Left forelimb (tissue), 1 donor: ENCODE results near the gene INAFM2.

ENCODE experiments used
- DNase-seq: peaks from one replicate; pipeline ENCODE4 v3.0.0-alpha.2; 2018; ENCODE audit warnings: low spot score

Gene INAFM2

GRCh38 chr15:40329804-40330203 is 6.3 kb downstream of the INAFM2 start:
- no peak for DNase-seq

- no peak for DNase-seq
Measured at GRCh38 chr15:40330368-40330836, 6.9 kb downstream of the INAFM2 start.

GRCh38 chr15:40331026-40331425 is 7.5 kb downstream of the INAFM2 start:
- DNase-seq, result no peak

GRCh38 chr15:40331637-40332036 is 8.1 kb downstream of the INAFM2 start:
- no peak for DNase-seq

GRCh38 chr15:40332113-40332781 is 8.8 kb downstream of the INAFM2 start:
- no peak for DNase-seq

GRCh38 chr15:40333922-40334492 is 10.5 kb downstream of the INAFM2 start:
- no peak for DNase-seq

- no peak for DNase-seq
Measured at GRCh38 chr15:40334541-40334940, 11.0 kb downstream of the INAFM2 start.

GRCh38 chr15:40334941-40335795 is 11.7 kb downstream of the INAFM2 start:
- DNase-seq, result no peak

GRCh38 chr15:40335938-40336743 is 12.6 kb downstream of the INAFM2 start:
- no peak for DNase-seq

- no peak for DNase-seq
Measured at GRCh38 chr15:40336744-40337122, 13.2 kb downstream of the INAFM2 start.

GRCh38 chr15:40337597-40337996 is 14.1 kb downstream of the INAFM2 start:
- no peak for DNase-seq

- DNase-seq, result no peak
Measured at GRCh38 chr15:40338041-40338657, 14.7 kb downstream of the INAFM2 start.

GRCh38 chr15:40338921-40339620 is 15.6 kb downstream of the INAFM2 start:
- no peak for DNase-seq

GRCh38 chr15:40339621-40339945 is 16.1 kb downstream of the INAFM2 start:
- DNase-seq, result no peak

- no peak for DNase-seq
Measured at GRCh38 chr15:40340038-40340739, 16.7 kb downstream of the INAFM2 start.

GRCh38 chr15:40340740-40341400 is 17.4 kb downstream of the INAFM2 start, which contains the start of gene CCDC9B:
Gene CCDC9B, minus strand, starts transcription at chr15:40340939. Its CDS starts 120 bp downstream, at chr15:40340819.
- peak; percentile 78 for DNase-seq

GRCh38 chr15:40342416-40343320 is 19.2 kb downstream of the INAFM2 start:
- no peak for DNase-seq

- no peak for DNase-seq
Measured at GRCh38 chr15:40343512-40343911, 20.0 kb downstream of the INAFM2 start.

- DNase-seq, result no peak
Measured at GRCh38 chr15:40344217-40344616, 20.7 kb downstream of the INAFM2 start.
